H1 (cell line): ENCODE results near the gene ADD3. TPM values are rescaled to one million over a fixed set of nuclear protein-coding genes. Genes with fewer than 3 reads are reported as not detected.

Experiments
- CTCF ChIA-PET: fragments of 300-600 bp; sonication (Branson Sonifier 250); formaldehyde crosslinking; loops from one replicate; lab custom pipeline; 2021; ENCODE audit not compliant: partially characterized antibody; lab: Charles Lee
- POLR2A ChIA-PET: fragments of 300-600 bp; sonication (Branson Sonifier 250); formaldehyde crosslinking; loops from one replicate; lab custom pipeline; 2021; ENCODE audit warnings: inconsistent platforms; ENCODE audit not compliant: partially characterized antibody; lab: Charles Lee
- DNase-seq, 2 experiments: peaks; one replicate each; pipeline versions ENCODE4 v3.0.0 to v3.0.0-alpha.2; 2010 to 2022; ENCODE audit warnings: low spot score in 2 of 2, low read depth in 1 of 2, mixed read lengths in 1 of 2
- FAIRE-seq: peaks from 2 replicates; lab custom pipeline; 2011; peaks lifted over from hg19 to GRCh38; lab: Jason Lieb, UNC
- H2AFZ ChIP-seq: 2 replicates; pipeline ENCODE4 v1.8.1; 2012; ENCODE audit warnings: low read length, inconsistent platforms
- H2AK5ac ChIP-seq: 2 replicates; pipeline ENCODE4 v1.6.1; 2013; ENCODE audit warnings: low read depth, low read length
- H2BK120ac ChIP-seq: replicated peaks from 2 replicates; pipeline ENCODE3; 2013; ENCODE audit warnings: low read depth, low read length, inconsistent platforms
- H2BK12ac ChIP-seq: 2 replicates; pipeline ENCODE4 v1.6.1; 2013; ENCODE audit warnings: low read depth, low read length
- H2BK15ac ChIP-seq: 2 replicates; pipeline ENCODE4 v1.6.1; 2013; ENCODE audit warnings: low read length
- H2BK20ac ChIP-seq: 2 replicates; pipeline ENCODE4 v1.6.1; 2013; ENCODE audit warnings: low read length
- H2BK5ac ChIP-seq: 2 replicates; pipeline ENCODE4 v1.6.1; 2013; ENCODE audit warnings: low read depth, low read length
- H3K14ac ChIP-seq: 2 replicates; pipeline ENCODE4 v1.6.1; 2013; ENCODE audit warnings: inconsistent platforms; ENCODE audit not compliant: insufficient read length
- H3K18ac ChIP-seq: 2 replicates; pipeline ENCODE4 v1.6.1; 2013; ENCODE audit warnings: low read length; ENCODE audit errors: extremely low read depth
- H3K23ac ChIP-seq: 2 replicates; pipeline ENCODE4 v1.6.1; 2013; ENCODE audit warnings: inconsistent platforms; ENCODE audit not compliant: insufficient read length
- H3K23me2 ChIP-seq: 2 replicates; pipeline ENCODE4 v1.6.1; 2013; ENCODE audit warnings: low read depth, low read length
- H3K27ac ChIP-seq: 2 replicates; pipeline ENCODE4 v1.6.1; 2011; ENCODE audit warnings: low read depth, low read length, inconsistent platforms
- H3K27me3 ChIP-seq, 4 experiments: replicated peaks in 1 of 4; 1 replicate in 1 of 4; 2 replicates in 3 of 4; pipeline versions ENCODE4 v1.6.1 to v1.8.1; 2011 to 2013; ENCODE audit warnings: low read length in 3 of 4, mild to moderate bottlenecking in 3 of 4, inconsistent platforms in 2 of 4, mixed read lengths in 2 of 4, moderate library complexity in 1 of 4; ENCODE audit not compliant: control insufficient read depth in 3 of 4, insufficient read depth in 3 of 4; ENCODE audit errors: extremely low read depth in 1 of 4
- H3K36me3 ChIP-seq, 4 experiments: 2 replicates each; pipeline versions ENCODE4 v1.6.1 to v1.8.1; 2011 to 2013; ENCODE audit warnings: mild to moderate bottlenecking in 4 of 4, low read length in 3 of 4, moderate library complexity in 2 of 4, control low read depth in 1 of 4, inconsistent platforms in 1 of 4; ENCODE audit not compliant: insufficient read depth in 4 of 4, control insufficient read depth in 2 of 4
- H3K4ac ChIP-seq: replicated peaks from 2 replicates; pipeline ENCODE3; 2013; ENCODE audit warnings: low read length, low read depth, mixed read lengths, inconsistent platforms; ENCODE audit not compliant: insufficient read length
- H3K4me1 ChIP-seq, 4 experiments: replicated peaks in 1 of 4; 1 replicate in 1 of 4; 2 replicates in 3 of 4; pipeline versions ENCODE4 v1.6.1 to v1.8.1; 2011 to 2013; ENCODE audit warnings: low read length in 3 of 4, inconsistent platforms in 2 of 4, mixed read lengths in 1 of 4; ENCODE audit not compliant: insufficient read depth in 4 of 4, control insufficient read depth in 3 of 4
- H3K4me2 ChIP-seq, 2 experiments: 2 replicates each; pipeline versions ENCODE4 v1.6.1 to v1.8.1; 2011 to 2013; ENCODE audit warnings: low read depth in 2 of 2, low read length in 2 of 2, control low read depth in 1 of 2, inconsistent platforms in 1 of 2, mild to moderate bottlenecking in 1 of 2; ENCODE audit not compliant: insufficient read depth in 1 of 2
- H3K4me3 ChIP-seq, 4 experiments: fragments of 200-600, 300-600 bp in 1 of 4; sonication (generic), shearing (Covaris generic), sonication (Bioruptor Twin) in 1 of 4; 2 replicates each; pipeline versions ENCODE4 v1.5.1 to v1.8.1; 2011 to 2016; ENCODE audit warnings: low read length in 4 of 4, low read depth in 3 of 4, control low read depth in 2 of 4, inconsistent platforms in 2 of 4, mild to moderate bottlenecking in 2 of 4, mixed read lengths in 1 of 4, moderate library complexity in 1 of 4; ENCODE audit not compliant: insufficient read depth in 2 of 4; ENCODE audit errors: extremely low read depth in 1 of 4
- H3K56ac ChIP-seq: replicated peaks from 2 replicates; pipeline ENCODE3; 2013; ENCODE audit warnings: low read depth, mild to moderate bottlenecking, mixed read lengths, low read length, inconsistent platforms; ENCODE audit not compliant: insufficient read length
- H3K79me1 ChIP-seq: 2 replicates; pipeline ENCODE4 v1.6.1; 2013; ENCODE audit warnings: low read depth, low read length, control low read depth
- H3K79me2 ChIP-seq, 2 experiments: 2 replicates each; pipeline versions ENCODE4 v1.6.1 to v1.8.1; 2012 to 2013; ENCODE audit warnings: low read length in 2 of 2, mild to moderate bottlenecking in 2 of 2, inconsistent platforms in 1 of 2; ENCODE audit not compliant: insufficient read depth in 2 of 2, control insufficient read depth in 1 of 2
- H3K9ac ChIP-seq, 4 experiments: replicated peaks in 1 of 4; 1 replicate in 1 of 4; 2 replicates in 3 of 4; pipeline versions ENCODE4 v1.6.1 to v1.8.1; 2011 to 2013; ENCODE audit warnings: low read depth in 3 of 4, low read length in 3 of 4, control low read depth in 2 of 4, mild to moderate bottlenecking in 2 of 4, moderate library complexity in 2 of 4, inconsistent platforms in 1 of 4; ENCODE audit errors: extremely low read depth in 1 of 4
- H3K9me3 ChIP-seq, 2 experiments: 2 replicates each; pipeline versions ENCODE4 v1.6.1 to v1.8.1; 2012 to 2013; ENCODE audit warnings: mild to moderate bottlenecking in 2 of 2, moderate library complexity in 2 of 2, control low read depth in 1 of 2, inconsistent platforms in 1 of 2, low read depth in 1 of 2, low read length in 1 of 2, mixed read lengths in 1 of 2; ENCODE audit not compliant: insufficient read depth in 2 of 2
- H4K20me1 ChIP-seq, 2 experiments: replicated peaks in 1 of 2; 2 replicates each; pipeline versions ENCODE3 to v1.8.1; 2011 to 2013; ENCODE audit warnings: inconsistent platforms in 2 of 2, low read length in 2 of 2, mild to moderate bottlenecking in 1 of 2; ENCODE audit not compliant: insufficient read depth in 2 of 2, control insufficient read depth in 1 of 2
- H4K5ac ChIP-seq: 2 replicates; pipeline ENCODE4 v1.6.1; 2013; ENCODE audit warnings: low read length, low read depth, mixed read lengths, inconsistent platforms; ENCODE audit not compliant: insufficient read length
- H4K8ac ChIP-seq: 2 replicates; pipeline ENCODE4 v1.8.0; 2013; ENCODE audit warnings: mild to moderate bottlenecking, moderate library complexity, low read length, inconsistent platforms; ENCODE audit not compliant: insufficient read depth; ENCODE audit errors: extremely low read depth
- H4K91ac ChIP-seq: replicated peaks from 2 replicates; pipeline ENCODE3; 2013; ENCODE audit warnings: low read length, mixed read lengths, inconsistent platforms; ENCODE audit not compliant: insufficient read length
- ASH2L ChIP-seq: fragments of 200-600, 300-600 bp; sonication (generic); IDR thresholded peaks from one replicate; pipeline ENCODE4 v1.7.1; 2017; ENCODE audit warnings: low read length
- ATF2 ChIP-seq: IDR thresholded peaks from 2 replicates; pipeline ENCODE4 v1.6.1; 2012; ENCODE audit warnings: low read length, inconsistent platforms
- BCL11A ChIP-seq, 2 experiments: IDR thresholded peaks; one replicate each; pipeline ENCODE4 v1.6.1; 2011; ENCODE audit warnings: low read depth in 2 of 2, low read length in 2 of 2, mild to moderate bottlenecking in 2 of 2
- CEBPB ChIP-seq: IDR thresholded peaks from 2 replicates; pipeline ENCODE4 v1.6.1; 2012; ENCODE audit warnings: low read depth, low read length
- CTCF ChIP-seq, 3 experiments: IDR thresholded peaks; 1 replicate in 2 of 3; 2 replicates in 1 of 3; pipeline versions ENCODE4 v1.5.1 to v1.6.1; 2011; ENCODE audit warnings: low read length in 3 of 3, mild to moderate bottlenecking in 3 of 3, inconsistent platforms in 2 of 3, low read depth in 1 of 3, moderate library complexity in 1 of 3; ENCODE audit not compliant: insufficient read depth in 1 of 3; ENCODE audit errors: control extremely low read depth in 1 of 3
- HDAC6 ChIP-seq: IDR thresholded peaks from one replicate; pipeline ENCODE4 v1.7.1; 2012; ENCODE audit warnings: low read depth, mild to moderate bottlenecking, inconsistent platforms, low read length, moderate library complexity
- KDM5A ChIP-seq: fragments of 200-600 bp; IDR thresholded peaks from 2 replicates; pipeline ENCODE4 v1.7.1; 2012; ENCODE audit warnings: mild to moderate bottlenecking, low read length, inconsistent platforms, mixed read lengths
- TEAD4 ChIP-seq: IDR thresholded peaks from 2 replicates; pipeline ENCODE4 v1.6.1; 2012; ENCODE audit warnings: low read depth, low read length, inconsistent platforms, mixed read lengths
- WGBS, 2 experiments: shearing (Covaris generic) in 1 of 2; methylation state at CpG; one replicate each; pipeline versions ENCODE4 v1.1.6 to v1.1.7; 2013 to 2015; ENCODE audit warnings: low lambda C conversion rate in 2 of 2, mixed read lengths in 2 of 2, inconsistent platforms in 1 of 2, low coverage in 1 of 2, missing lambda C conversion rate in 1 of 2; ENCODE audit not compliant: insufficient replicate concordance in 2 of 2, insufficient coverage in 1 of 2, insufficient read length in 1 of 2; ENCODE audit errors: extremely low coverage in 1 of 2, missing lambda C conversion rate in 1 of 2; 5-methylcytosine and 5-hydroxymethylcytosine counted together
- polyA plus RNA-seq, 7 experiments: library from polyadenylated mRNA; depleted of rRNA in 3 of 7; stranded (reverse) in 5 of 7; unstranded in 2 of 7; fragments of >200 nt in 5 of 7; fragments of 200-250 nt in 2 of 7; gene quantifications; 1 replicate in 5 of 7; 2 replicates in 1 of 7; 4 replicates in 1 of 7; pipeline versions ENCODE4 v1.2.1 to v1.2.3, GENCODE V29; 2011 to 2013; ENCODE audit warnings: missing spikeins in 2 of 7, mixed read lengths in 2 of 7
- total RNA-seq: library from RNA; stranded (reverse); fragmentation: NEBNext Ultra II Directional; extraction: Animal tissue kit (Norgen Biotek cat#: 25700); gene quantifications from 2 replicates; pipeline ENCODE4 v1.2.1, GENCODE V29; 2021

Gene ADD3
- total and polyA plus RNA-seq, 2 of the 8 experiments (the other 6 are each of a cell fraction or from before 2014, with no cell fraction given) = 44.7 to 85.6 TPM

GRCh38 chr10:110181451-110181850, 173.7 kb downstream of the ADD3 start:
- peak in 1 of 2 experiments; percentile 31 for DNase-seq

More at GRCh38 chr10:110181451-110181850, 173.7 kb downstream of the ADD3 start:
- H3K36me3 ChIP-seq = no peaks in the 10 kb centered on the region
- H4K20me1 ChIP-seq = no peaks in the 10 kb centered on the region
- no peak for FAIRE-seq
- no peak overlapping the region for H3K4ac ChIP-seq
- no peak overlapping the region for H2BK5ac ChIP-seq
- no peak overlapping the region for H2BK12ac ChIP-seq
- no peak overlapping the region for H3K27ac ChIP-seq
- no peak overlapping the region for H3K56ac ChIP-seq
- no peaks in the 10 kb centered on the region for H3K9me3 ChIP-seq
- no peak overlapping the region for H2AK5ac ChIP-seq
- H3K4me1 ChIP-seq = peaks cover 0 to under 1% (median 0%) of the 10 kb centered on the region in 4 experiments; a peak in 2 of 7 replicates
- H3K23ac ChIP-seq = no peak overlapping the region
- no peak overlapping the region for H3K4me3 ChIP-seq
- H3K9ac ChIP-seq = no peak overlapping the region
- no peak overlapping the region for H2BK20ac ChIP-seq
- H2BK120ac ChIP-seq = no peak overlapping the region
- H3K14ac ChIP-seq = no peak overlapping the region
- no peak overlapping the region for H2BK15ac ChIP-seq
- H3K18ac ChIP-seq = no peak overlapping the region
- H4K5ac ChIP-seq = no peak overlapping the region
- TF ChIP-seq CEBPB (no peak), ATF2 (no peak), KDM5A (no peak), BCL11A (IDR thresholded peaks at IDR 0.05; ENCODE audit: low read depth in 2 of 2, low read length in 2 of 2) (no peak), HDAC6 (no peak), CTCF (IDR thresholded peaks at IDR 0.05; ENCODE audit: control extremely low read depth in 1 of 3, insufficient read depth in 1 of 3, low read depth in 1 of 3, low read length in 3 of 3) (no peak), TEAD4 (no peak), ASH2L (no peak)
- H2AFZ ChIP-seq = no peak overlapping the region
- H4K91ac ChIP-seq = no peak overlapping the region
- H3K4me2 ChIP-seq = no peak overlapping the region
- H3K79me2 ChIP-seq = no peaks in the 10 kb centered on the region
- no peaks in the 10 kb centered on the region for H3K79me1 ChIP-seq
- H3K23me2 ChIP-seq = no peaks in the 10 kb centered on the region
- H4K8ac ChIP-seq = no peak overlapping the region
- 91% methylated on average over 10 of the region's 10 CpGs; no CpG with 5 or more reads in 1 of the 2 experiments for WGBS, 2 experiments
- POLR2A ChIA-PET = no interaction called here
- peaks cover 0 to 12% (median 2%) of the 10 kb centered on the region in 4 experiments; a peak in 2 of 7 replicates for H3K27me3 ChIP-seq
- CTCF ChIA-PET = interaction anchor here (1.0 to 2.3 kb wide), 5 partner anchors 11 to 39 kb away, joined by 3 to 9 read pairs (median 5); no protein-coding TSS in a partner anchor
